IMR-90 (cell line): ENCODE measurements around the gene IL1A. TPM values are rescaled to one million over a fixed set of nuclear protein-coding genes. Genes with fewer than 3 reads are reported as not detected.

ENCODE experiments used
- ATAC-seq: fragments of 200-7000 bp; cut with Tn5 transposase; 2 replicates; pipeline ENCODE4 v1.9.1; 2020; ENCODE audit warnings: low read depth, mild to moderate bottlenecking, moderate library complexity
- BruUV-seq: library from RNA; stranded (reverse); fragments of 400-500 nt; replicated peaks from 2 replicates; lab custom pipeline; 2021; lab: Mats Ljungman, UMichigan
- CTCF ChIA-PET: fragments of 300-600 bp; formaldehyde crosslinking; extraction: SDS; loops from one replicate; lab custom pipeline; 2021; ENCODE audit warnings: antibody characterized with exemption; lab: Yijun Ruan, JAX
- POLR2A ChIA-PET: fragments of 300-600 bp; sonication (Branson Sonifier 250); formaldehyde crosslinking; loops from one replicate; lab custom pipeline; 2022; ENCODE audit warnings: antibody characterized with exemption; ENCODE audit not compliant: unreplicated experiment; lab: Charles Lee
- DNase-seq: peaks from one replicate; pipeline ENCODE4 v3.0.0; 2013
- H2AFZ ChIP-seq: replicated peaks from 2 replicates; pipeline ENCODE3; 2013; ENCODE audit warnings: low read length, mild to moderate bottlenecking; ENCODE audit not compliant: poor library complexity
- H2AK5ac ChIP-seq: 2 replicates; pipeline ENCODE4 v1.6.1; 2013; ENCODE audit warnings: low read depth, low read length, inconsistent platforms
- H2AK9ac ChIP-seq: replicated peaks from 2 replicates; pipeline ENCODE3; 2013; ENCODE audit warnings: mild to moderate bottlenecking, low read depth, low read length, moderate library complexity; ENCODE audit not compliant: poor library complexity
- H2BK120ac ChIP-seq: 2 replicates; pipeline ENCODE4 v1.6.1; 2013; ENCODE audit warnings: low read depth, low read length, inconsistent platforms
- H2BK15ac ChIP-seq: 3 replicates; pipeline ENCODE4 v1.6.1; 2013; ENCODE audit warnings: low read depth, low read length, inconsistent platforms
- H2BK20ac ChIP-seq: 2 replicates; pipeline ENCODE4 v1.6.1; 2013; ENCODE audit warnings: low read depth, mild to moderate bottlenecking, inconsistent platforms, low read length, moderate library complexity
- H2BK5ac ChIP-seq: 2 replicates; pipeline ENCODE4 v1.6.1; 2013; ENCODE audit warnings: mild to moderate bottlenecking, low read depth, low read length, inconsistent platforms; ENCODE audit not compliant: poor library complexity, severe bottlenecking
- H3K14ac ChIP-seq: replicated peaks from 2 replicates; pipeline ENCODE4 v1.6.1; 2013; ENCODE audit warnings: low read depth, low read length, inconsistent platforms
- H3K18ac ChIP-seq: 2 replicates; pipeline ENCODE4 v1.6.1; 2013; ENCODE audit warnings: low read depth, low read length, control low read depth
- H3K23ac ChIP-seq: 2 replicates; pipeline ENCODE4 v1.6.1; 2013; ENCODE audit warnings: low read depth, low read length, inconsistent platforms
- H3K27ac ChIP-seq: 2 replicates; pipeline ENCODE4 v1.5.1; 2013; ENCODE audit warnings: mild to moderate bottlenecking, control low read depth, low read length; ENCODE audit not compliant: insufficient read depth
- H3K27me3 ChIP-seq: 2 replicates; pipeline ENCODE4 v1.6.1; 2013; ENCODE audit warnings: low read length; ENCODE audit not compliant: control insufficient read depth, insufficient read depth
- H3K36me3 ChIP-seq: 2 replicates; pipeline ENCODE4 v1.6.1; 2013; ENCODE audit warnings: low read length, mixed read lengths; ENCODE audit not compliant: control insufficient read depth, insufficient read depth
- H3K4ac ChIP-seq: 2 replicates; pipeline ENCODE4 v1.6.1; 2013; ENCODE audit warnings: low read depth, low read length, inconsistent platforms
- H3K4me1 ChIP-seq: 2 replicates; pipeline ENCODE4 v1.6.1; 2013; ENCODE audit warnings: low read length, mixed read lengths; ENCODE audit not compliant: control insufficient read depth, insufficient read depth
- H3K4me2 ChIP-seq: 2 replicates; pipeline ENCODE4 v1.6.1; 2013; ENCODE audit warnings: low read depth, mild to moderate bottlenecking, control low read depth, low read length, moderate library complexity
- H3K4me3 ChIP-seq: 2 replicates; pipeline ENCODE4 v1.5.1; 2013; ENCODE audit warnings: low read depth, mild to moderate bottlenecking, control low read depth, low read length, moderate library complexity; ENCODE audit not compliant: insufficient read depth
- H3K56ac ChIP-seq: 2 replicates; pipeline ENCODE4 v1.6.1; 2013; ENCODE audit warnings: low read length, inconsistent platforms; ENCODE audit not compliant: insufficient read depth; ENCODE audit errors: extremely low read depth
- H3K79me1 ChIP-seq, 2 experiments: 2 replicates each; pipeline ENCODE4 v1.6.1; 2013; ENCODE audit warnings: low read length in 2 of 2, inconsistent platforms in 1 of 2, low read depth in 1 of 2
- H3K9ac ChIP-seq: 2 replicates; pipeline ENCODE4 v1.6.1; 2013; ENCODE audit warnings: low read depth, low read length, control low read depth
- H3K9me1 ChIP-seq: 2 replicates; pipeline ENCODE4 v1.6.1; 2013; ENCODE audit warnings: low read length, inconsistent platforms; ENCODE audit not compliant: insufficient read depth
- H3K9me3 ChIP-seq: 2 replicates; pipeline ENCODE4 v1.6.1; 2013; ENCODE audit warnings: low read length; ENCODE audit not compliant: control insufficient read depth, insufficient read depth
- H4K20me1 ChIP-seq: 2 replicates; pipeline ENCODE4 v1.6.1; 2013; ENCODE audit warnings: low read length, inconsistent platforms; ENCODE audit not compliant: insufficient read depth
- H4K5ac ChIP-seq: 2 replicates; pipeline ENCODE4 v1.6.1; 2013; ENCODE audit warnings: mild to moderate bottlenecking, low read depth, low read length, control low read depth
- H4K8ac ChIP-seq, 2 experiments: 2 replicates each; pipeline ENCODE4 v1.6.1; 2013; ENCODE audit warnings: low read depth in 2 of 2, low read length in 2 of 2, control low read depth in 1 of 2, inconsistent platforms in 1 of 2
- H4K91ac ChIP-seq: 2 replicates; pipeline ENCODE4 v1.6.1; 2013; ENCODE audit warnings: low read depth, low read length, inconsistent platforms; ENCODE audit not compliant: insufficient read depth
- BHLHE40 ChIP-seq: fragments of 150-350 bp; IDR thresholded peaks from 2 replicates; pipeline ENCODE4 v1.6.1; 2016; ENCODE audit warnings: mild to moderate bottlenecking, low read depth, low read length
- CEBPB ChIP-seq: IDR thresholded peaks from 2 replicates; pipeline ENCODE4 v1.6.1; 2012; ENCODE audit warnings: low read depth, low read length, improper control_type of control experiment
- CHD1 ChIP-seq: IDR thresholded peaks from 2 replicates; pipeline ENCODE4 v1.6.1; 2012; ENCODE audit warnings: low read depth, low read length, improper control_type of control experiment
- FOS ChIP-seq: fragments of 150-350 bp; IDR thresholded peaks from 2 replicates; pipeline ENCODE4 v1.6.1; 2016; ENCODE audit warnings: low read depth, low read length
- MAZ ChIP-seq: IDR thresholded peaks from 2 replicates; pipeline ENCODE4 v1.6.1; 2012; ENCODE audit warnings: low read depth, mild to moderate bottlenecking, low read length, improper control_type of control experiment, moderate library complexity, borderline replicate concordance
- POLR2A ChIP-seq: IDR thresholded peaks from 2 replicates; pipeline ENCODE4 v1.6.1; 2012; ENCODE audit warnings: mild to moderate bottlenecking, low read depth, low read length
- RAD21 ChIP-seq: IDR thresholded peaks from 2 replicates; pipeline ENCODE4 v1.6.1; 2012; ENCODE audit warnings: low read length, improper control_type of control experiment
- RCOR1 ChIP-seq: IDR thresholded peaks from 2 replicates; pipeline ENCODE4 v1.6.1; 2012; ENCODE audit warnings: mild to moderate bottlenecking, low read length, improper control_type of control experiment; ENCODE audit not compliant: insufficient replicate concordance
- RFX5 ChIP-seq: IDR thresholded peaks from 2 replicates; pipeline ENCODE4 v1.8.0; 2012; ENCODE audit warnings: low read depth, mild to moderate bottlenecking, low read length, moderate library complexity
- WGBS, 2 experiments: methylation state at CpG; one replicate each; pipeline versions ENCODE4 v1.1.5 to v1.1.7; 2013; ENCODE audit warnings: missing lambda C conversion rate in 2 of 2; ENCODE audit not compliant: insufficient read length in 1 of 2; ENCODE audit errors: extremely low coverage in 2 of 2; 5-methylcytosine and 5-hydroxymethylcytosine counted together
- dilution Hi-C: fragments of 300-500 bp; cut with HindIII; formaldehyde crosslinking; loops from one replicate; pipeline ENCODE4 v1.14.3; 2018; ENCODE audit warnings: low sequenced_read_pairs; ENCODE audit not compliant: unreplicated experiment
- in situ Hi-C: fragments of 300-500 bp; cut with MboI; formaldehyde crosslinking; loops from 3 replicates; pipeline ENCODE4 v1.14.3; 2019; ENCODE audit warnings: low sequenced_read_pairs, inconsistent platforms, mixed read lengths
- intact Hi-C: fragments of 100-400 bp; cut with micrococcal nuclease; formaldehyde crosslinking; loops from 2 replicates; pipeline ENCODE4 v1.10.0; 2022
- polyA plus RNA-seq, 3 experiments: library from polyadenylated mRNA; depleted of rRNA; stranded (reverse); fragments of >200 nt; gene quantifications; 2 replicates each; pipeline ENCODE4 v1.2.3, GENCODE V29; 2012; ENCODE audit warnings: low replicate concordance in 1 of 3
- total RNA-seq: library from RNA; depleted of rRNA; stranded (reverse); fragments of >200 nt; gene quantifications from 2 replicates; pipeline ENCODE4 v1.2.3, GENCODE V29; 2012
- TF ChIP-seq, protein P1 (sequence below): fragments of 150-350 bp; IDR thresholded peaks from 2 replicates; pipeline ENCODE4 v1.6.1; 2016; ENCODE audit warnings: low read depth, mild to moderate bottlenecking, low read length, moderate library complexity, borderline replicate concordance

IL1A gene
- total and polyA plus RNA-seq, 2 of the 4 experiments (the other 2 are of a cell fraction), result 0.48 to 1.1 TPM

DNA sequence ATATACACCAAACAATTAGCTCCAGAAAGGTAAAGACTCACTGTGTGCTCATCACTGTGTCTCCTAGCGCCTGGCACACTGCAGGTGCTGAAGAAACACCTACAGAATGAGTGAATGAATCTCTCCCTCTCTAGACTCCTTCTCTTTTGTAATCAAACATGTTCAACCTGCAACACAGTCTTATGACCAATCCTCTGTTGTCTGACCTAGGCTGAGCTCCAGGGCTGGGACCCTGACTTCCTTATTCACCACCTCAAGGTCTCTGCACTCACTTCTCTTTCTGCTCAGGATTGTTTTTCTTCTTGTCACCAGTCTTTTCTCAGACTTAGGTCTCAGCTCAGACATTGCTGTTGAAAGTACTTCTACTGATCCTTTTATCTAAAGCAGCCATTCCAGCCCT lies 29.7 kb downstream of the IL1A start:
- peak overlapping the region; percentile 9; the same call in 1 of the 2 replicates for H2BK120ac ChIP-seq
- H2AK9ac ChIP-seq, result no peak overlapping the region
- BruUV-seq, result no TSS peak
- no peaks in the 10 kb centered on the region for H4K20me1 ChIP-seq
- no peak for DNase-seq
- H2BK15ac ChIP-seq, result no peak overlapping the region
- TF ChIP-seq FOS (no peak), RFX5 (no peak), CHD1 (no peak), POLR2A (no peak), RAD21 (no peak), MAZ (no peak), CEBPB (no peak), BHLHE40 (no peak), RCOR1 (no peak)
- TF ChIP-seq, protein P1, sequence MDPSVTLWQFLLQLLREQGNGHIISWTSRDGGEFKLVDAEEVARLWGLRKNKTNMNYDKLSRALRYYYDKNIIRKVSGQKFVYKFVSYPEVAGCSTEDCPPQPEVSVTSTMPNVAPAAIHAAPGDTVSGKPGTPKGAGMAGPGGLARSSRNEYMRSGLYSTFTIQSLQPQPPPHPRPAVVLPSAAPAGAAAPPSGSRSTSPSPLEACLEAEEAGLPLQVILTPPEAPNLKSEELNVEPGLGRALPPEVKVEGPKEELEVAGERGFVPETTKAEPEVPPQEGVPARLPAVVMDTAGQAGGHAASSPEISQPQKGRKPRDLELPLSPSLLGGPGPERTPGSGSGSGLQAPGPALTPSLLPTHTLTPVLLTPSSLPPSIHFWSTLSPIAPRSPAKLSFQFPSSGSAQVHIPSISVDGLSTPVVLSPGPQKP, result no peak
- no peak overlapping the region; a peak in 1 of 4 replicates for H4K8ac ChIP-seq
- no peaks in the 10 kb centered on the region for H3K27me3 ChIP-seq
- no peak overlapping the region for H3K4me2 ChIP-seq
- intact Hi-C loops (no loop called here), dilution Hi-C loops (no loop called here), in situ Hi-C loops (loop anchor here (5.0 to 10.0 kb wide), 2 partner anchors 120 to 193 kb away; no protein-coding TSS in a partner anchor)
- no peak overlapping the region for H4K5ac ChIP-seq
- no peak overlapping the region for H3K56ac ChIP-seq
- ChIA-PET CTCF (interaction anchor here (3.6 kb wide), 1 partner anchor 188 kb away, joined by 27 read pairs; no protein-coding TSS in a partner anchor), POLR2A (no interaction called here)
- H2AK5ac ChIP-seq, result no peak overlapping the region
- H3K9ac ChIP-seq, result no peak overlapping the region
- no peak for ATAC-seq
- H3K9me3 ChIP-seq, result no peaks in the 10 kb centered on the region
- H2AFZ ChIP-seq, result no peak overlapping the region
- peaks cover 57 to 69% of the 10 kb centered on the region in 2 experiments for H3K79me1 ChIP-seq
- no peak overlapping the region for H3K18ac ChIP-seq
- no peak overlapping the region for H3K4ac ChIP-seq
- no peak overlapping the region for H2BK5ac ChIP-seq
- no peak overlapping the region for H2BK20ac ChIP-seq
- peaks cover 6% of the 10 kb centered on the region for H3K9me1 ChIP-seq
- no peak overlapping the region for H3K27ac ChIP-seq
- no peak overlapping the region; the same call in 1 of the 2 replicates for H3K23ac ChIP-seq
- WGBS, 2 experiments, result 100% methylated on average over 1 of the region's 1 CpG; no CpG with 5 or more reads in 1 of the 2 experiments
- H3K36me3 ChIP-seq, result peaks cover 2% of the 10 kb centered on the region; the same call in 1 of the 2 replicates
- H3K14ac ChIP-seq, result no peak overlapping the region
- peaks cover 12% of the 10 kb centered on the region for H3K4me1 ChIP-seq
- no peak overlapping the region for H3K4me3 ChIP-seq
- H4K91ac ChIP-seq, result no peak overlapping the region
